Caco-2 (cell line): Measurements from ENCODE around the gene OTOP2. TPM values are rescaled to one million over a fixed set of nuclear protein-coding genes. Genes with fewer than 3 reads are reported as not detected.

Source experiments
- BruUV-seq: library from RNA; stranded (reverse); fragments of 400-500 nt; replicated peaks from 2 replicates; lab custom pipeline; 2021; lab: Mats Ljungman, UMichigan
- CTCF ChIA-PET: fragments of 300-600 bp; sonication (Branson Sonifier 250); formaldehyde crosslinking; loops from one replicate; lab custom pipeline; 2022; ENCODE audit warnings: antibody characterized with exemption; lab: Charles Lee
- POLR2A ChIA-PET: fragments of 300-600 bp; sonication (Branson Sonifier 250); formaldehyde crosslinking; loops from one replicate; lab custom pipeline; 2022; ENCODE audit warnings: antibody characterized with exemption; lab: Charles Lee
- DNase-seq, 2 experiments: peaks; one replicate each; pipeline versions ENCODE4 v3.0.0 to v3.0.0-alpha.2; 2020 to 2022
- H3K27me3 ChIP-seq: replicated peaks from 2 replicates; pipeline ENCODE4 v1.6.0; 2011; ENCODE audit warnings: low read length; ENCODE audit not compliant: control insufficient read depth, insufficient read depth
- H3K36me3 ChIP-seq: 2 replicates; pipeline ENCODE4 v1.5.1; 2011; ENCODE audit warnings: low read length; ENCODE audit not compliant: control insufficient read depth, insufficient read depth
- H3K4me1 ChIP-seq: fragments of 250-450 bp; sonication (Bioruptor Pico); 2 replicates; pipeline ENCODE4 v1.5.1; 2020; ENCODE audit warnings: mild to moderate bottlenecking
- H3K4me3 ChIP-seq: 2 replicates; pipeline ENCODE4 v1.5.1; 2011; ENCODE audit warnings: low read depth, mild to moderate bottlenecking, control low read depth, low read length
- H3K9me3 ChIP-seq: fragments of 250-450 bp; sonication (Bioruptor Pico); 2 replicates; pipeline ENCODE4 v1.5.1; 2020; ENCODE audit warnings: mild to moderate bottlenecking, moderate library complexity
- H3K27ac Mint-ChIP-seq: one replicate; pipeline ENCODE4 v1.8.0; 2022; ENCODE audit warnings: mixed read lengths; ENCODE audit not compliant: unreplicated experiment
- H3K27me3 Mint-ChIP-seq: one replicate; pipeline ENCODE4 v1.8.0; 2022; ENCODE audit warnings: mixed read lengths; ENCODE audit not compliant: insufficient read depth, unreplicated experiment
- H3K36me3 Mint-ChIP-seq: one replicate; pipeline ENCODE4 v1.8.0; 2022; ENCODE audit warnings: mild to moderate bottlenecking, mixed read lengths; ENCODE audit not compliant: insufficient read depth, unreplicated experiment
- H3K4me1 Mint-ChIP-seq: one replicate; pipeline ENCODE4 v1.8.0; 2022; ENCODE audit warnings: low read depth, mixed read lengths; ENCODE audit not compliant: unreplicated experiment
- H3K4me3 Mint-ChIP-seq: one replicate; pipeline ENCODE4 v1.8.0; 2022; ENCODE audit warnings: mild to moderate bottlenecking, moderate library complexity, mixed read lengths; ENCODE audit not compliant: unreplicated experiment
- H3K9me3 Mint-ChIP-seq: one replicate; pipeline ENCODE4 v1.8.0; 2022; ENCODE audit warnings: mixed read lengths; ENCODE audit not compliant: unreplicated experiment
- CTCF ChIP-seq, 2 experiments: fragments of 200-600 bp in 1 of 2; IDR thresholded peaks; 1 replicate in 1 of 2; 2 replicates in 1 of 2; pipeline versions ENCODE4 v1.5.1 to v1.8.0; 2011 to 2022; ENCODE audit warnings: antibody characterized with exemption in 1 of 2, control low read depth in 1 of 2, inconsistent platforms in 1 of 2, low read depth in 1 of 2, low read length in 1 of 2, mild to moderate bottlenecking in 1 of 2, moderate library complexity in 1 of 2; ENCODE audit not compliant: insufficient read depth in 1 of 2, severe bottlenecking in 1 of 2, unreplicated experiment in 1 of 2
- intact Hi-C: fragments of 100-400 bp; cut with micrococcal nuclease; formaldehyde crosslinking; loops from one replicate; pipeline ENCODE4 v1.10.0; 2022; ENCODE audit not compliant: unreplicated experiment
- total RNA-seq: library from RNA; stranded (reverse); gene quantifications from 2 replicates; pipeline ENCODE4 v1.2.3, GENCODE V29; 2022

The OTOP2 gene
- total RNA-seq, 1 experiment from 2014 or later: not detected

DNA sequence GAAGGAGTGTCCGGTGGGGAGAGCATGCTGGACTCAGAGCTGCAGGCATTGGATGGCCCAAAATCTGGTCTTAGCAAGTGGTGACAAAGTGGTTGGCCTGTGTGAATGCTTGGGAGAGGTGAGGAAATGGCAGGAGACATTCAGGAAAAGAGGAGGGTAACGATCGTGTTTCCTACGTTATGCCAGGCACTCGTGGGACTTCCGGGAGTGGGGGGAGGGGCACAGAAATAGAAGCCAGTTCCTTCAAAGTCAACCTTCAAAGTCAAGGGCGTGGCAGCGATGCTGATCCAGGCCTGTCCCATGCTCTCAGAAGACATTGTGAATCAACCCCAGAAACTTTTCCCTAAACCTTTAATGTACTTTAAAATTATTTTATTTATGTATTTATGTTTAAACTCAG lies 15.5 kb downstream of the OTOP2 start:
- Histone ChIP-seq H3K27me3 (no peaks in the 10 kb centered on the region; the same call in 1 of the 2 replicates), H3K9me3 (no peaks in the 10 kb centered on the region), H3K4me1 (no peaks in the 10 kb centered on the region), H3K4me3 (no peak overlapping the region), H3K36me3 (no peaks in the 10 kb centered on the region)
- Mint-ChIP-seq H3K27ac (no peak overlapping the region), H3K4me3 (no peak overlapping the region), H3K27me3 (peaks cover 23% of the 10 kb centered on the region), H3K4me1 (peaks cover 12% of the 10 kb centered on the region), H3K36me3 (no peaks in the 10 kb centered on the region), H3K9me3 (no peaks in the 10 kb centered on the region)
- ChIA-PET CTCF (interaction anchor here (1.6 kb wide), 1 partner anchor 16 kb away, joined by 3 read pairs; the partner anchor contains the start of gene OTOP2), POLR2A (no interaction called here)
- TF ChIP-seq CTCF (IDR thresholded peaks at IDR 0.05; ENCODE audit: insufficient read depth in 1 of 2, low read depth in 1 of 2, low read length in 1 of 2, severe bottlenecking in 1 of 2, unreplicated experiment in 1 of 2): no peak
- BruUV-seq: no TSS peak
- intact Hi-C loops: no loop called here
- no peak for DNase-seq

GRCh38 chr17:74941128-74941725 lies 17.2 kb downstream of the OTOP2 start:
- no peak for TF ChIP-seq CTCF (IDR thresholded peaks at IDR 0.05; ENCODE audit: insufficient read depth in 1 of 2, low read depth in 1 of 2, low read length in 1 of 2, severe bottlenecking in 1 of 2, unreplicated experiment in 1 of 2)
- Mint-ChIP-seq H3K27me3 (peaks cover 26% of the 10 kb centered on the region), H3K36me3 (no peaks in the 10 kb centered on the region), H3K4me3 (no peak overlapping the region), H3K9me3 (no peaks in the 10 kb centered on the region), H3K27ac (no peak overlapping the region), H3K4me1 (peaks cover 12% of the 10 kb centered on the region)
- DNase-seq: no peak
- H3K4me1 ChIP-seq: no peaks in the 10 kb centered on the region
- H3K27me3 ChIP-seq: no peaks in the 10 kb centered on the region
- intact Hi-C loops: no loop called here
- no peaks in the 10 kb centered on the region for H3K36me3 ChIP-seq
- no peaks in the 10 kb centered on the region for H3K9me3 ChIP-seq
- CTCF ChIA-PET: no interaction called here
- POLR2A ChIA-PET: no interaction called here
- H3K4me3 ChIP-seq: no peak overlapping the region
- no TSS peak for BruUV-seq

DNA sequence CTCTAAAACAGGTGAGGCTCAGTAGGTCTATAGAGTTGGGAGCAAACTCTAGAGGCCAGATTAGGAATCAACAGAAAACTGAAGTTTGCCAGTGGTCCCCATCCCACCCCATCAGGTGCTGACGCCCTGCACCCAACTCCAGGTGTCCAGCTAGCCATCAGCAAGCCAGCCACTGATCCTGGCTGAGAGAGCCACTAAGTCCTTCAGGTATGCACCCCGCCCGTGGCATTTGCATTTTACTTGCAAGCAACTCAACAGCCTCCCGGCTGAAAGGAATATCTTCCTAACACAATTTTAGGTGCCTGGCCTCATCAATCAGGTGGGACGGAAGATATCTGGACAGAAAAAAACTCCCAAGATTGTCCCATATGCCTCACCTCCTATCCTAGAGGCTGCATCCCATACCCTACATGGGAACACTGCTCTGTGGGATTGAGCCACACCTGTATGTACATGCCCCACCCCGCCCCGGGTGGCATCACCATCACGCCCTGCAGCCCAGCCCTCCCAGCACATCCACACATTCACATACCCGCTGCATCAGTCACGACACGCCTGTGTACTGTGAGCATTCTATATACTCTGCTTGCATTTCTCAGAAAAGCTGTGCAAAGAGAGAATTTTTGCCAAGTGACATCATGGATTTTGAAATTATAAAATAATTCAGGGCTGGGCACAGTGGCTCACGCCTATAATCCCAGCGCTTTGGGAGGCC lies 19.9 kb downstream of the OTOP2 start:
- Histone ChIP-seq H3K4me1 (no peaks in the 10 kb centered on the region), H3K4me3 (no peak overlapping the region), H3K27me3 (no peaks in the 10 kb centered on the region), H3K36me3 (no peaks in the 10 kb centered on the region), H3K9me3 (no peaks in the 10 kb centered on the region)
- no TSS peak for BruUV-seq
- no peak overlapping the region for H3K27ac Mint-ChIP-seq
- peaks cover 5% of the 10 kb centered on the region for H3K4me1 Mint-ChIP-seq
- CTCF ChIA-PET: interaction anchor here (0.6 kb wide), 1 partner anchor 17 kb away, joined by 3 read pairs; no protein-coding TSS in a partner anchor
- no peak for DNase-seq
- intact Hi-C loops: no loop called here
- peaks cover 19% of the 10 kb centered on the region for H3K27me3 Mint-ChIP-seq
- no peak for TF ChIP-seq CTCF (IDR thresholded peaks at IDR 0.05; ENCODE audit: insufficient read depth in 1 of 2, low read depth in 1 of 2, low read length in 1 of 2, severe bottlenecking in 1 of 2, unreplicated experiment in 1 of 2)
- no peaks in the 10 kb centered on the region for H3K36me3 Mint-ChIP-seq
- POLR2A ChIA-PET: no interaction called here
- no peaks in the 10 kb centered on the region for H3K9me3 Mint-ChIP-seq
- no peak overlapping the region for H3K4me3 Mint-ChIP-seq
